Right renal cortex interstitium (tissue), 3 donors: ENCODE data around the gene PSMB7. TPM values are rescaled to one million over a fixed set of nuclear protein-coding genes. Genes with fewer than 3 reads are reported as not detected.

ENCODE experiments used
- DNase-seq, 3 donors: peaks; one replicate each; pipeline ENCODE4 v3.0.0-alpha.2; 2013; ENCODE audit warnings: low read depth in 3 of 3, low spot score in 2 of 3
- polyA plus RNA-seq, 3 donors: library from polyadenylated mRNA; unstranded; fragments of 120-200 nt; gene quantifications; one replicate each; pipeline ENCODE4 v1.2.1, GENCODE V29; 2013; ENCODE audit not compliant: insufficient read length in 3 of 3

The PSMB7 gene
- polyA plus RNA-seq, 3 donors: 233 to 239 (median 236) TPM

- DNase-seq: no peak
Observed at GRCh38 chr9:124307379-124308030, 107.7 kb downstream of the PSMB7 start.

DNA sequence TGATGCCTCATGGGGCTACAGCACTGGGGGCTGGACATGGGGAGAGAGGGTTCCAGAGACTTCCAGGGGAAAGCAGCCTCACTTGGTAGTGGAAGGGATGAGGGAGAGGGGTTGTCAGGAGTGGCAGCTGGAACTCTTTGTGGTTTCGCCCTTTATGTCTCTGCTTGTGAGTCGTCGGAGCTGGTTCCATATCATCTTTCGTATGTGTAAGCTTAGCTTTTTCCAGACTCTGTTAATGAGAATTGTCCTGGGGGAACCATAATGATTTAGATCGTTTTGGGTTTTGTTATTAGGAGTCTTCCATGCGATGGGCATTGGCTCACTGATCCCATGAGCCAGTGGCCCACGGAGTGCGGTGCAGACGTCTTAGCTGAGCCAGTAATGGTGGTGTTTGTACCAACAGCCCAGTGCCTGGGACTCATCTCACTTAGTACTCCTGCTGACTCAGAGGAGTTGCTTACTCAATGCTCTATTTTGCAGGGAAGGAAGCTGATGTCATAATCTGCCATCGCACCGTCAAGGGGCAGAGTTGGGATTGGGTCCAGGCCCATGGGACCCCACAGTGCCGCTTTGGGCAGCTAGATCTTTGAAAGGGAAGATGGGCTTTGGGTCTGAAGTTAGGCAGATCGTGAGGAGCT lies 109.0 kb downstream of the PSMB7 start:
- DNase-seq: no peak

DNA sequence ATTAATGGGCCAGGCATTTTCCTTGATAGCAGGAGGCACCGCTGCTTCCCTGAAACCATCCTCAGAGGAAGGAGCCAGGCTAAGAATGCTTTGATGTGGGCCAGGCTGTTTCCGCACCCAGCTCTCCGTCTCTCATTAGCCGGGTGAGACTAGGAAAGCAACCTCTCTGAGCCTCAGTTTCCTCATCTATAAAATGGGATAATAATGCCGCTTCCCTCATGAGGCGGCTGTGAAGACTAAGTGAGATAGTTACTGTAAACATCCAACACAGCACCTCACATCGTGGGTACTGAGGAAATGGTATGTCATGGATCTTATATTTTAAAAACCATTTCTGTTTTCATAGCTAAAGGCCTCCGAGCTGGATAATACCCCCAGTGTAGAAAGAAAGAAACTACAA lies 111.0 kb downstream of the PSMB7 start:
- DNase-seq: no peak

GRCh38 chr9:124303762-124304161 lies 111.5 kb downstream of the PSMB7 start:
- DNase-seq: no peak

Other genes with a start within 250 kb of the PSMB7 start
- 10 to 100 TPM; 26.9 to 32.8 (median 27.9) TPM for gene NEK6, start 157.5 kb downstream of the PSMB7 start, polyA plus RNA-seq
- gene ADGRD2, start 35.0 kb upstream of the PSMB7 start, polyA plus RNA-seq: under 1 TPM in 1 of 3 donors, not detected in 2; 0.17 TPM
- gene NR5A1, start 92.0 kb upstream of the PSMB7 start, polyA plus RNA-seq: under 1 TPM in 1 of 3 donors, not detected in 2; 0.11 TPM